Smooth muscle cell (in vitro differentiated cells): Measurements from ENCODE around the gene SNX9. TPM values are rescaled to one million over a fixed set of nuclear protein-coding genes. Genes with fewer than 3 reads are reported as not detected.

ENCODE experiments used
- DNase-seq: peaks from one replicate; lab custom pipeline; 2025; ENCODE audit not compliant: unreplicated experiment; lab: John Stamatoyannopoulos, UW
- H2AFZ ChIP-seq: fragments of 200-600 bp; sonication (generic); 2 replicates; pipeline ENCODE4 v1.6.0; 2016; ENCODE audit warnings: antibody characterized with exemption, low read depth, mild to moderate bottlenecking
- H3F3A ChIP-seq: fragments of 200-600 bp; sonication (generic); 2 replicates; pipeline ENCODE4 v1.6.0; 2017; ENCODE audit warnings: antibody characterized with exemption, low read depth
- H3K27ac ChIP-seq: fragments of 200-600 bp; sonication (generic); 2 replicates; pipeline ENCODE4 v1.5.1; 2016; ENCODE audit warnings: low read depth, mild to moderate bottlenecking
- H3K27me3 ChIP-seq: fragments of 200-600 bp; sonication (generic); 2 replicates; pipeline ENCODE4 v1.6.1; 2016; ENCODE audit warnings: low read depth, mild to moderate bottlenecking
- H3K36me3 ChIP-seq: fragments of 200-600 bp; sonication (generic); 2 replicates; pipeline ENCODE4 v1.5.1; 2016; ENCODE audit warnings: low read depth
- H3K4me1 ChIP-seq: fragments of 200-600 bp; sonication (generic); 2 replicates; pipeline ENCODE4 v1.5.1; 2016; ENCODE audit warnings: low read depth
- H3K4me2 ChIP-seq: fragments of 200-600 bp; sonication (generic); 2 replicates; pipeline ENCODE4 v1.6.0; 2016; ENCODE audit warnings: mild to moderate bottlenecking
- H3K4me3 ChIP-seq: fragments of 200-600 bp; sonication (generic); 2 replicates; pipeline ENCODE4 v1.5.1; 2016; ENCODE audit warnings: mild to moderate bottlenecking
- H3K79me2 ChIP-seq: fragments of 200-600 bp; sonication (generic); 2 replicates; pipeline ENCODE4 v1.6.0; 2016; ENCODE audit warnings: low read depth, mild to moderate bottlenecking
- H3K9ac ChIP-seq: fragments of 200-600 bp; sonication (generic); 2 replicates; pipeline ENCODE4 v1.6.0; 2016; ENCODE audit warnings: low read depth
- H3K9me3 ChIP-seq: fragments of 200-600 bp; sonication (generic); replicated peaks from 2 replicates; pipeline ENCODE4 v1.5.1; 2016; ENCODE audit warnings: low read depth
- H4K20me1 ChIP-seq: fragments of 200-600 bp; sonication (generic); 2 replicates; pipeline ENCODE4 v1.6.0; 2016; ENCODE audit warnings: low read depth
- WGBS: methylation state at CpG from one replicate; pipeline ENCODE4 v1.1.7; 2016; ENCODE audit warnings: low lambda C conversion rate; 5-methylcytosine and 5-hydroxymethylcytosine counted together
- polyA plus RNA-seq: library from polyadenylated mRNA; unstranded; fragments of >200 nt; fragmentation: Nextera tagmentation; extraction: Ambion mirVana; gene quantifications from 2 replicates; pipeline ENCODE4 v1.2.1, GENCODE V29; 2016
- total RNA-seq: library from RNA; depleted of rRNA; stranded (reverse); fragments of >200 nt; gene quantifications from 2 replicates; pipeline ENCODE4 v1.2.3, GENCODE V29; 2014
- TF ChIP-seq, protein P1 (sequence below): fragments of 200-600 bp; sonication (generic); IDR thresholded peaks from 2 replicates; pipeline ENCODE4 v1.5.1; 2017; ENCODE audit warnings: borderline replicate concordance, mild to moderate bottlenecking, antibody characterized with exemption; ENCODE audit not compliant: insufficient read depth, poor library complexity, severe bottlenecking

SNX9 gene
- total and polyA plus RNA-seq, 2 experiments from 2014 or later, result 28.9 to 29.0 TPM

DNA sequence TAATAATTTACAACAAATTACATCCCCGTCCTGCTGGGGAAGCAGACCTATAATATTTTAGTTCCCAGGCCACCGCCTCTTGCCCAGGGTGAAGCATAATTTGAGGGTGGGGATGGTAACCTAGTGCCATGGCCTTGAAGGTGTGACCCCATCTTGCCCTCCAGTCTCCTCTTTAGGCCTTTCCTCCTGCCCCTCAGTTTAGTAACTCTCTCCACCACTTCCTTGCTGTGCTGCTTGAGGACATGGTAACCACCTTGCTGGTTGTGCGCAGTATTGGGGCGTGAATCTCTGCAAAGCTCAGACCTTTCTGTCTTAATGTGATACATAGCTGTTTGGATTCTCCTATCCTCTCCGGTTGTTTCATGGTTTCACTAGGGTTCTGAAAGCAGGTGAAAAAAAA lies 16.6 kb downstream of the SNX9 start:
- TF ChIP-seq, protein P1, sequence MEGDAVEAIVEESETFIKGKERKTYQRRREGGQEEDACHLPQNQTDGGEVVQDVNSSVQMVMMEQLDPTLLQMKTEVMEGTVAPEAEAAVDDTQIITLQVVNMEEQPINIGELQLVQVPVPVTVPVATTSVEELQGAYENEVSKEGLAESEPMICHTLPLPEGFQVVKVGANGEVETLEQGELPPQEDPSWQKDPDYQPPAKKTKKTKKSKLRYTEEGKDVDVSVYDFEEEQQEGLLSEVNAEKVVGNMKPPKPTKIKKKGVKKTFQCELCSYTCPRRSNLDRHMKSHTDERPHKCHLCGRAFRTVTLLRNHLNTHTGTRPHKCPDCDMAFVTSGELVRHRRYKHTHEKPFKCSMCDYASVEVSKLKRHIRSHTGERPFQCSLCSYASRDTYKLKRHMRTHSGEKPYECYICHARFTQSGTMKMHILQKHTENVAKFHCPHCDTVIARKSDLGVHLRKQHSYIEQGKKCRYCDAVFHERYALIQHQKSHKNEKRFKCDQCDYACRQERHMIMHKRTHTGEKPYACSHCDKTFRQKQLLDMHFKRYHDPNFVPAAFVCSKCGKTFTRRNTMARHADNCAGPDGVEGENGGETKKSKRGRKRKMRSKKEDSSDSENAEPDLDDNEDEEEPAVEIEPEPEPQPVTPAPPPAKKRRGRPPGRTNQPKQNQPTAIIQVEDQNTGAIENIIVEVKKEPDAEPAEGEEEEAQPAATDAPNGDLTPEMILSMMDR, result no peak
- DNase-seq, result no peak
- 82% methylated on average over 5 of the region's 5 CpGs for WGBS
- Histone ChIP-seq H3K4me2 (peak overlapping the region; percentile 23), H3K27me3 (no peaks in the 10 kb centered on the region), H3K4me3 (no peak overlapping the region), H3K9me3 (no peaks in the 10 kb centered on the region), H3F3A (no peaks in the 10 kb centered on the region), H3K4me1 (peaks cover 19% of the 10 kb centered on the region), H2AFZ (no peak overlapping the region), H3K36me3 (no peaks in the 10 kb centered on the region), H3K27ac (peak overlapping the region; percentile 71), H3K9ac (no peak overlapping the region), H3K79me2 (peaks cover 100% of the 10 kb centered on the region), H4K20me1 (peaks cover 100% of the 10 kb centered on the region)

DNA sequence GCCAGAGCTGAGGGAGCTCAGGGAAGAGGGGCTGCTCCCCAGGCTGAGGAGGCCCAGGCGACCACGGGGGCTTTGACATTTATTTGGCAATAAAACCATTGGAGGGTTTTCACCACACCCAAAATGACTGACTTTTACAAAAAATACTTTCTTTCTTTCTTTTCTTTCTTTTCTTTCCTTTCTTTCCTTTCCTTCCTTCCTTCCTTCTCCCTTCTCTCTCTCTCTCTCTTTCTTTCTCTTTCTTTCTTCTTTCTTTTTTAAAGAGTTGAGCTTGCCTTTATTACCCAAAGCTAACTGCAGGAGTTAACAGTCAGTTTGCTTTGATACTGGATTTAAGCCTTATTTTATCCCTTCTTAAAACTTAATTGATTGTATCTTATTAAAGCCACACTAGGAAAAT lies 17.2 kb downstream of the SNX9 start:
- 46% methylated on average over 2 of the region's 2 CpGs for WGBS
- no peak overlapping the region for H3K9ac ChIP-seq

DNA sequence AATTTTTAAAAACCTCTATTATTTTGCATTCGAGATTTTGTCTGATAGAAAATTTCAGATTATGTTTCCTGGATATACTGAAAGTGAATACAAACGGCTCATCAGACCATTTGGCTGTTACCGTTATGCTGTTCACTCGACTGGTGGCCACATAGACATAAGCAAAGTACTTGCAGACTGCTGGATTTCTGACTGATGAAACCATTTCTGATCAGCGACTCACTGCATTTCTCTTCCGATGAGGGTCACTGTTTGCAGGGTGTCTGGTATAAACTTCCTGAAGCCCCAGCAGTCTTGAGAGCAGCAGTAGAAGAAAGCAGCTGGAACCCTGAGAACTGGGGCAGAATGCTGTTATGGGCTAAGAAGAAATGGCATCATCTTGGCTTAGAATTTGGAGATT lies 17.7 kb downstream of the SNX9 start:
- Histone ChIP-seq H3K79me2 (peaks cover 100% of the 10 kb centered on the region), H3K27me3 (no peaks in the 10 kb centered on the region), H3K27ac (peak overlapping the region; percentile 66), H3K9me3 (no peaks in the 10 kb centered on the region), H3F3A (no peaks in the 10 kb centered on the region), H3K4me3 (peak overlapping the region; percentile 14), H4K20me1 (peaks cover 100% of the 10 kb centered on the region), H3K9ac (no peak overlapping the region), H2AFZ (no peak overlapping the region), H3K4me2 (peak overlapping the region; percentile 72), H3K36me3 (no peaks in the 10 kb centered on the region), H3K4me1 (peaks cover 19% of the 10 kb centered on the region)
- WGBS, result 34% methylated on average over 6 of the region's 6 CpGs
- TF ChIP-seq, protein P1, result no peak
- DNase-seq, result no peak

More for the DNA sequence above, 17.2 kb downstream of the SNX9 start:
- Histone ChIP-seq H3K4me2 (peak overlapping the region; percentile 72), H3K9me3 (no peaks in the 10 kb centered on the region), H3F3A (no peaks in the 10 kb centered on the region), H4K20me1 (peaks cover 100% of the 10 kb centered on the region), H3K27ac (peak overlapping the region; percentile 66), H3K36me3 (no peaks in the 10 kb centered on the region), H2AFZ (no peak overlapping the region), H3K4me3 (peak overlapping the region; percentile 14), H3K79me2 (peaks cover 100% of the 10 kb centered on the region), H3K4me1 (peaks cover 19% of the 10 kb centered on the region), H3K27me3 (no peaks in the 10 kb centered on the region)
- DNase-seq, result no peak
- TF ChIP-seq, protein P1, result no peak

DNA sequence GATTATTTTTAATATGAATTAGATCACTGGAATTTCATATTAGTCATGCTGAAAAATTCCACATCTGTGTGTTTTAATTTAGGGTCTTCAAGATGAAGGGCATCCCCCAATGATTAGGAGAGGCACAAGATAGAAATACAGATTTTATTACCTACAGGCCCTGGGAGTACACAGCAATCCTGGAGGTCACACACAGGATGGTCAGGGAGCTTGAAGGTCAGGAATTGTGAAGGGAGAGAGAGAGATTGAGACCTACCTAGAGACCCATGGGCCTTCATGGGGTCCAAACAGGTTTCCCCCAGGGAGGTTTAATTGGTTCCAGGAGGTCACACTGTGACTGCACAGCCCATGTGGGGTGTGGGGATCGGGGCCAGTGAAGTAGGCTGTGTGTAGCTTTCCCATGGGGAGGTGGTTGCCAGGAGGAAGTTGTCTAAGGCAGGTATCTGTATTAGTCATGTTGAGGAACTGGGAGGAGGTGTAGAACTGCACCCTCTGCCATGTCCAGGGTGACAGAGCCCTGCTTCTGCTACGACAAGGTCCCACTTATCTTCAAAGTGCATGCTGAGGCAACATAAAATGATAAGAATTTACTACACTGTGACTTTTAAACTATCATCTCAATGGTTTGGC lies 18.3 kb downstream of the SNX9 start:
- DNase-seq, result no peak
- Histone ChIP-seq H3K27ac (peak overlapping the region; percentile 66), H4K20me1 (peaks cover 100% of the 10 kb centered on the region), H3K36me3 (no peaks in the 10 kb centered on the region), H3K4me1 (peaks cover 22% of the 10 kb centered on the region), H2AFZ (no peak overlapping the region), H3K27me3 (no peaks in the 10 kb centered on the region), H3K9ac (no peak overlapping the region), H3K79me2 (peaks cover 100% of the 10 kb centered on the region), H3F3A (no peaks in the 10 kb centered on the region), H3K4me3 (no peak overlapping the region), H3K9me3 (no peaks in the 10 kb centered on the region), H3K4me2 (peak overlapping the region; percentile 72)
- 56% methylated on average over 2 of the region's 2 CpGs for WGBS
- TF ChIP-seq, protein P1, result no peak
